HepG2 (cell line): ENCODE measurements around the gene KLHDC4.

Source experiments
- HNRNPH1 ChIP-seq: fragments of 200-400 bp; formaldehyde crosslinking; optimal IDR thresholded peaks from 2 replicates; pipeline ENCODE3; 2017; ENCODE audit warnings: mild to moderate bottlenecking, low read depth, low read length
- KLF9 ChIP-seq: IDR thresholded peaks from 2 replicates; pipeline ENCODE4 v1.6.1; 2016; ENCODE audit warnings: low read depth
- ZFP41 ChIP-seq: sonication (generic); formaldehyde crosslinking; IDR thresholded peaks from 2 replicates; pipeline ENCODE4 v1.4.0; 2020; ENCODE audit warnings: mild to moderate bottlenecking, missing genetic modification reagents, borderline replicate concordance

DNA sequence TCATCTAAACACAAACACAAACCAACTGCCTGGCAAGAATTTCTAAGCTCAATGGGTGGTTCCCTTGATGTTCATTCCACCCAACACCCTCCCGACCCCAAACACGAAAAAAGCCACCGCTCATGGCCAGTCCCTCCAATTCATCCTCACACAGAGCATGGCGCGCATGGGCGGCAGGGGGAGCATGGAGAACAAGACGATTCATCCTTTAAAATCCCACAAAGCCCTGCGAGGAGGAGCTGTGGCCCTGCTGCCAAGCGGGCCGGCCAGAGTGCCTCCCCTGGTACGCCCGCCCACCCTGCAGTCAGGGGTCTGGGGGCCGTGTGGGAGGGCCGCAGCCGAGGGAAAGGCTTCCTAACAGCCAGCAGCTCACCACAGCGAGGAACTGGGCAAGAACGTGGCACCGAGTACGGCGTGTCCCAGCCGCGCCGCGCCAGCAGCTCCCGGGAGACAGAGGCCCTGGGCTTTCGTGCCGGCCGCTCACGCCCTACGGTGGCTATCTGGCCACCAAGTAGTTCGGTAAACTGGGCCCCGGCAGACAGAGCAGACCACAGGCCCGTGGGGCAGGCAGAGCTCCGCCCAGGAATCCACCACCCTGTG is 60.9 kb downstream of the KLHDC4 start:
- TF ChIP-seq ZFP41 (CRISPR knock-in tag) (no peak), HNRNPH1 (no peak), KLF9 (CRISPR knock-in tag) (no peak)
